ENCODE measurements around the gene SERPINI2.

- no peak for TF ChIP-seq POLR2A (IDR thresholded peaks at IDR 0.05)
- no peak for TF ChIP-seq CTCF (IDR thresholded peaks at IDR 0.05)
Measured at GRCh38 chr3:167437428-167438139, 36.3 kb downstream of the SERPINI2 start.

Data from Peyer's patch (tissue), 4 donors.